Activated CD4-positive, alpha-beta T cell treated with anti-CD3 and anti-CD28 coated beads, Interleukin-2, amount 50 U/mL, for 4 hours (primary cell): Measurements from ENCODE around the gene ALS2CL.
A peak's percentile ranks its signal among the peaks of the same experiment; 100 is the strongest.
"Not testable (repeated sequence)": the region's sequence is repeated elsewhere in the genome, so short reads cannot be mapped to it uniquely, and the experiment has no call there.

ENCODE experiments used
- DNase-seq, 2 experiments: peaks; one replicate each; pipeline ENCODE4 v3.0.0-alpha.2; 2020

ALS2CL gene

GRCh38 chr3:46715507-46716175 is 22.2 kb upstream of the ALS2CL start:
- DNase-seq, result no peak

GRCh38 chr3:46714728-46715506 is 21.4 kb upstream of the ALS2CL start:
- DNase-seq, result no peak

GRCh38 chr3:46713898-46714552 is 20.5 kb upstream of the ALS2CL start:
- DNase-seq, result no peak

- no peak for DNase-seq
Measured at GRCh38 chr3:46713050-46713897, 19.8 kb upstream of the ALS2CL start.

- no peak for DNase-seq
Measured at GRCh38 chr3:46712191-46713049, 18.9 kb upstream of the ALS2CL start.

GRCh38 chr3:46711760-46712159 is 18.3 kb upstream of the ALS2CL start:
- no peak for DNase-seq

- DNase-seq, result no peak
Measured at GRCh38 chr3:46711305-46711704, 17.8 kb upstream of the ALS2CL start.

- DNase-seq, result no peak
Measured at GRCh38 chr3:46710671-46711295, 17.3 kb upstream of the ALS2CL start.

- no peak for DNase-seq
Measured at GRCh38 chr3:46710229-46710628, 16.8 kb upstream of the ALS2CL start.

- DNase-seq, result no peak
Measured at GRCh38 chr3:46709721-46710120, 16.2 kb upstream of the ALS2CL start.

- no peak for DNase-seq
Measured at GRCh38 chr3:46709157-46709654, 15.7 kb upstream of the ALS2CL start.

- no peak for DNase-seq
Measured at GRCh38 chr3:46708401-46709156, 15.1 kb upstream of the ALS2CL start.

GRCh38 chr3:46707601-46708011 is 14.1 kb upstream of the ALS2CL start:
- no peak for DNase-seq

- DNase-seq, result no peak
Measured at GRCh38 chr3:46706771-46707582, 13.5 kb upstream of the ALS2CL start.

GRCh38 chr3:46705751-46706552 is 12.5 kb upstream of the ALS2CL start:
- DNase-seq, result no peak

- DNase-seq, result peak; percentile 54 to 59
Measured at GRCh38 chr3:46705022-46705530, 11.6 kb upstream of the ALS2CL start.

- DNase-seq, result not testable (repeated sequence)
Measured at GRCh38 chr3:46704346-46704745, 10.9 kb upstream of the ALS2CL start.

- no peak for DNase-seq
Measured at GRCh38 chr3:46703013-46703520, 9.6 kb upstream of the ALS2CL start.
